ENCODE results near the gene SRSF5. TPM values are rescaled to one million over a fixed set of nuclear protein-coding genes. Genes with fewer than 3 reads are reported as not detected.

SRSF5 gene
- total and polyA plus RNA-seq, 2 of the 13 experiments (the other 11 are each of a cell fraction or from before 2014, with no cell fraction given): 189 to 277 TPM

DNA sequence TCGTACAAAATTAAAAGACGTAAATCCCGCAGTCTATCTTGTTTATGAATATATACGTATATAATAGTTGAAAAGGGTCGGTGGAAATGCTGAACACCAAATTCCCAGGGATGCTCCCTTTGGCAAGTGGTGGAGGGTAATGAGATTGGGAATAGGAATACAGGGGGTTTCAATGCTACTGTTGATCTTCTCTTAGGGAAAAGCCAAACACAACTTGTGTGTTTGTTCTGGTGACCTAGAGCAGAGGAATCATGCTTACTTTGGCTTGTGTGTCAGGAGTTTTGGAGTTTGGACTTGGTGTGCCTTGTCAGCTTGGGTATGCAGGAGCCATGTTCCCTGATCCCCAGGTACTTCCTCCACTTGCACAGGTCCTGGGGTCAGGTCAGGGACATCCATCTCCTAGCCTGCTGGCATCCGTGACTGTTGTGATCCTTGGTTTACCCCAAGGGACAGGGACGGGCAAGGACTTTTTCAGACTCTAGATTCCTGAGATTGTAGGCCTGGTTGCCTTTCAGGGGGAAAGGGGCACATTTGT is 26.0 kb downstream of the SRSF5 start (continued):
- TF ChIP-seq RELA (CRISPR knock-in tag; IDR thresholded peaks at IDR 0.05): no peak
- TF ChIP-seq, protein P1, sequence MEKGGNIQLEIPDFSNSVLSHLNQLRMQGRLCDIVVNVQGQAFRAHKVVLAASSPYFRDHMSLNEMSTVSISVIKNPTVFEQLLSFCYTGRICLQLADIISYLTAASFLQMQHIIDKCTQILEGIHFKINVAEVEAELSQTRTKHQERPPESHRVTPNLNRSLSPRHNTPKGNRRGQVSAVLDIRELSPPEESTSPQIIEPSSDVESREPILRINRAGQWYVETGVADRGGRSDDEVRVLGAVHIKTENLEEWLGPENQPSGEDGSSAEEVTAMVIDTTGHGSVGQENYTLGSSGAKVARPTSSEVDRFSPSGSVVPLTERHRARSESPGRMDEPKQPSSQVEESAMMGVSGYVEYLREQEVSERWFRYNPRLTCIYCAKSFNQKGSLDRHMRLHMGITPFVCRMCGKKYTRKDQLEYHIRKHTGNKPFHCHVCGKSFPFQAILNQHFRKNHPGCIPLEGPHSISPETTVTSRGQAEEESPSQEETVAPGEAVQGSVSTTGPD (CRISPR knock-in tag; IDR thresholded peaks at IDR 0.05): peak; percentile 91
- TF ChIP-seq, protein P2, sequence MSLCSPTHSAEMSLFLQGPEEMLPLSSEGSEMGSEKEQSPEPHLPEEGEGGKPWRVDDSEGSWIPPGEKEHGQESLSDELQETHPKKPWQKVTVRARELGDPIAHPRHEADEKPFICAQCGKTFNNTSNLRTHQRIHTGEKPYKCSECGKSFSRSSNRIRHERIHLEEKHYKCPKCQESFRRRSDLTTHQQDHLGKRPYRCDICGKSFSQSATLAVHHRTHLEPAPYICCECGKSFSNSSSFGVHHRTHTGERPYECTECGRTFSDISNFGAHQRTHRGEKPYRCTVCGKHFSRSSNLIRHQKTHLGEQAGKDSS (CRISPR knock-in tag; IDR thresholded peaks at IDR 0.05; ENCODE audit: borderline replicate concordance, low read depth): 0 out of 2 replicates have a peak, but pooled peaks have one; percentile 25
- TF ChIP-seq NKX3-1 (CRISPR knock-in tag; IDR thresholded peaks at IDR 0.05): no peak
- TF ChIP-seq, protein P3, sequence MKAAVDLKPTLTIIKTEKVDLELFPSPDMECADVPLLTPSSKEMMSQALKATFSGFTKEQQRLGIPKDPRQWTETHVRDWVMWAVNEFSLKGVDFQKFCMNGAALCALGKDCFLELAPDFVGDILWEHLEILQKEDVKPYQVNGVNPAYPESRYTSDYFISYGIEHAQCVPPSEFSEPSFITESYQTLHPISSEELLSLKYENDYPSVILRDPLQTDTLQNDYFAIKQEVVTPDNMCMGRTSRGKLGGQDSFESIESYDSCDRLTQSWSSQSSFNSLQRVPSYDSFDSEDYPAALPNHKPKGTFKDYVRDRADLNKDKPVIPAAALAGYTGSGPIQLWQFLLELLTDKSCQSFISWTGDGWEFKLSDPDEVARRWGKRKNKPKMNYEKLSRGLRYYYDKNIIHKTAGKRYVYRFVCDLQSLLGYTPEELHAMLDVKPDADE (CRISPR knock-in tag; IDR thresholded peaks at IDR 0.05): no peak
- TF ChIP-seq ZNF792 (CRISPR knock-in tag; IDR thresholded peaks at IDR 0.05): peak; percentile 79; the same call in 1 of the 2 replicates
- TF ChIP-seq, protein P4, sequence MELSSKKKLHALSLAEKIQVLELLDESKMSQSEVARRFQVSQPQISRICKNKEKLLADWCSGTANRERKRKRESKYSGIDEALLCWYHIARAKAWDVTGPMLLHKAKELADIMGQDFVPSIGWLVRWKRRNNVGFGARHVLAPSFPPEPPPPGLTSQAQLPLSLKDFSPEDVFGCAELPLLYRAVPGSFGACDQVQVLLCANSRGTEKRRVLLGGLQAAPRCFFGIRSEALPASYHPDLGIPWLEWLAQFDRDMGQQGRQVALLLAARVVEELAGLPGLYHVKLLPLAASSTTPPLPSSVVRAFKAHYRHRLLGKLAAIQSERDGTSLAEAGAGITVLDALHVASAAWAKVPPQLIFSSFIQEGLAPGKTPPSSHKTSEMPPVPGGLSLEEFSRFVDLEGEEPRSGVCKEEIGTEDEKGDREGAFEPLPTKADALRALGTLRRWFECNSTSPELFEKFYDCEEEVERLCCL (CRISPR knock-in tag; IDR thresholded peaks at IDR 0.05; ENCODE audit: borderline replicate concordance): no peak
- peak; percentile 43; the same call in 1 of the 2 replicates for TF ChIP-seq ZFX (CRISPR knock-in tag; IDR thresholded peaks at IDR 0.05; ENCODE audit: low read depth)
- TF ChIP-seq GTF2F1 (IDR thresholded peaks at IDR 0.05; ENCODE audit: low read length): no peak
- no peak for TF ChIP-seq SCMH1 (CRISPR knock-in tag; IDR thresholded peaks at IDR 0.05; ENCODE audit: borderline replicate concordance)
- no peak for TF ChIP-seq ZNF263 (CRISPR knock-in tag; IDR thresholded peaks at IDR 0.05)
- peak; percentile 22; the same call in 1 of the 2 replicates for TF ChIP-seq JUND (CRISPR knock-in tag; IDR thresholded peaks at IDR 0.05)
- TF ChIP-seq FOSL2 (CRISPR knock-in tag; IDR thresholded peaks at IDR 0.05): peak; percentile 56
- TF ChIP-seq MEF2D (CRISPR knock-in tag; IDR thresholded peaks at IDR 0.05): no peak
- peak; percentile 63 to 78; a peak in 3 of 4 replicates for TF ChIP-seq NR2F1 (CRISPR knock-in tag; IDR thresholded peaks at IDR 0.05)
- no peak for TF ChIP-seq ZC3H4 (CRISPR knock-in tag; IDR thresholded peaks at IDR 0.05; ENCODE audit: borderline replicate concordance)
- no peak for TF ChIP-seq ZNF678 (CRISPR knock-in tag; IDR thresholded peaks at IDR 0.05)
- TF ChIP-seq, protein P5, sequence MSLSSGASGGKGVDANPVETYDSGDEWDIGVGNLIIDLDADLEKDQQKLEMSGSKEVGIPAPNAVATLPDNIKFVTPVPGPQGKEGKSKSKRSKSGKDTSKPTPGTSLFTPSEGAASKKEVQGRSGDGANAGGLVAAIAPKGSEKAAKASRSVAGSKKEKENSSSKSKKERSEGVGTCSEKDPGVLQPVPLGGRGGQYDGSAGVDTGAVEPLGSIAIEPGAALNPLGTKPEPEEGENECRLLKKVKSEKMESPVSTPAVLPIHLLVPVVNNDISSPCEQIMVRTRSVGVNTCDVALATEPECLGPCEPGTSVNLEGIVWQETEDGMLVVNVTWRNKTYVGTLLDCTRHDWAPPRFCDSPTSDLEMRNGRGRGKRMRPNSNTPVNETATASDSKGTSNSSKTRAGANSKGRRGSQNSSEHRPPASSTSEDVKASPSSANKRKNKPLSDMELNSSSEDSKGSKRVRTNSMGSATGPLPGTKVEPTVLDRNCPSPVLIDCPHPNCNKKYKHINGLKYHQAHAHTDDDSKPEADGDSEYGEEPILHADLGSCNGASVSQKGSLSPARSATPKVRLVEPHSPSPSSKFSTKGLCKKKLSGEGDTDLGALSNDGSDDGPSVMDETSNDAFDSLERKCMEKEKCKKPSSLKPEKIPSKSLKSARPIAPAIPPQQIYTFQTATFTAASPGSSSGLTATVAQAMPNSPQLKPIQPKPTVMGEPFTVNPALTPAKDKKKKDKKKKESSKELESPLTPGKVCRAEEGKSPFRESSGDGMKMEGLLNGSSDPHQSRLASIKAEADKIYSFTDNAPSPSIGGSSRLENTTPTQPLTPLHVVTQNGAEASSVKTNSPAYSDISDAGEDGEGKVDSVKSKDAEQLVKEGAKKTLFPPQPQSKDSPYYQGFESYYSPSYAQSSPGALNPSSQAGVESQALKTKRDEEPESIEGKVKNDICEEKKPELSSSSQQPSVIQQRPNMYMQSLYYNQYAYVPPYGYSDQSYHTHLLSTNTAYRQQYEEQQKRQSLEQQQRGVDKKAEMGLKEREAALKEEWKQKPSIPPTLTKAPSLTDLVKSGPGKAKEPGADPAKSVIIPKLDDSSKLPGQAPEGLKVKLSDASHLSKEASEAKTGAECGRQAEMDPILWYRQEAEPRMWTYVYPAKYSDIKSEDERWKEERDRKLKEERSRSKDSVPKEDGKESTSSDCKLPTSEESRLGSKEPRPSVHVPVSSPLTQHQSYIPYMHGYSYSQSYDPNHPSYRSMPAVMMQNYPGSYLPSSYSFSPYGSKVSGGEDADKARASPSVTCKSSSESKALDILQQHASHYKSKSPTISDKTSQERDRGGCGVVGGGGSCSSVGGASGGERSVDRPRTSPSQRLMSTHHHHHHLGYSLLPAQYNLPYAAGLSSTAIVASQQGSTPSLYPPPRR (CRISPR knock-in tag; IDR thresholded peaks at IDR 0.05; ENCODE audit: borderline replicate concordance): peak; percentile 51; the same call in 1 of the 2 replicates
- TF ChIP-seq ZNF337 (CRISPR knock-in tag; IDR thresholded peaks at IDR 0.05; ENCODE audit: borderline replicate concordance, low read depth): peak; percentile 65; the same call in 1 of the 2 replicates
- TF ChIP-seq KLF15 (CRISPR knock-in tag; IDR thresholded peaks at IDR 0.05; ENCODE audit: borderline replicate concordance): no peak
- no peak for TF ChIP-seq ZNF747 (CRISPR knock-in tag; IDR thresholded peaks at IDR 0.05; ENCODE audit: borderline replicate concordance)

All from HepG2 (cell line).